Mucosa of descending colon (tissue), 3 donors: ENCODE data around the gene RARG. TPM values are rescaled to one million over a fixed set of nuclear protein-coding genes. Genes with fewer than 3 reads are reported as not detected.

Source experiments
- ATAC-seq: fragments of 200-7000 bp; cut with Tn5 transposase; one replicate; pipeline ENCODE4 v1.9.1; 2020; ENCODE audit warnings: mild to moderate bottlenecking, moderate library complexity
- DNase-seq, 3 donors: peaks; one replicate each; pipeline ENCODE4 v3.0.0-alpha.2; 2020
- H3K36me3 ChIP-seq: fragments of 200-600 bp; one replicate; pipeline ENCODE4 v1.8.0; 2021; ENCODE audit warnings: low read depth, mild to moderate bottlenecking
- H3K4me1 ChIP-seq: fragments of 200-600 bp; one replicate; pipeline ENCODE4 v1.8.0; 2021; ENCODE audit warnings: low read depth, mild to moderate bottlenecking
- H3K4me3 ChIP-seq: fragments of 200-600 bp; one replicate; pipeline ENCODE4 v1.8.0; 2021; ENCODE audit warnings: mild to moderate bottlenecking
- H3K9me3 ChIP-seq: fragments of 200-600 bp; one replicate; pipeline ENCODE4 v1.8.0; 2021; ENCODE audit warnings: mild to moderate bottlenecking
- CTCF ChIP-seq: fragments of 200-600 bp; IDR thresholded peaks from one replicate; pipeline ENCODE4 v1.8.0; 2022; ENCODE audit warnings: antibody characterized with exemption, mild to moderate bottlenecking
- intact Hi-C, 2 donors: fragments of 100-400 bp; cut with DNase I in 1 of 2; cut with micrococcal nuclease in 1 of 2; formaldehyde crosslinking; loops; one replicate each; pipeline versions ENCODE4 v1.11.0 to v1.11.1; 2022; cut with DNase I, micrococcal nuclease
- total RNA-seq, 3 donors: library from RNA; stranded (reverse); fragmentation: NEBNext Ultra II Directional in 2 of 3; extraction: Animal tissue kit (Norgen Biotek cat#: 25700) in 2 of 3; gene quantifications; one replicate each; pipeline versions ENCODE4 v1.2.1 to v1.2.4, GENCODE V29; 2021 to 2023
- donor health status: DM: no; HTN: no; CAD: no; lungs with moderate emphysema.
- donor health status: DM: no; HTN: no; CAD: no.
- donor health status: DM: no; HTN: yes; CAD: no.

The RARG gene
- total RNA-seq, 3 donors from 2014 or later = 10.7 to 35.3 (median 16.9) TPM

DNA sequence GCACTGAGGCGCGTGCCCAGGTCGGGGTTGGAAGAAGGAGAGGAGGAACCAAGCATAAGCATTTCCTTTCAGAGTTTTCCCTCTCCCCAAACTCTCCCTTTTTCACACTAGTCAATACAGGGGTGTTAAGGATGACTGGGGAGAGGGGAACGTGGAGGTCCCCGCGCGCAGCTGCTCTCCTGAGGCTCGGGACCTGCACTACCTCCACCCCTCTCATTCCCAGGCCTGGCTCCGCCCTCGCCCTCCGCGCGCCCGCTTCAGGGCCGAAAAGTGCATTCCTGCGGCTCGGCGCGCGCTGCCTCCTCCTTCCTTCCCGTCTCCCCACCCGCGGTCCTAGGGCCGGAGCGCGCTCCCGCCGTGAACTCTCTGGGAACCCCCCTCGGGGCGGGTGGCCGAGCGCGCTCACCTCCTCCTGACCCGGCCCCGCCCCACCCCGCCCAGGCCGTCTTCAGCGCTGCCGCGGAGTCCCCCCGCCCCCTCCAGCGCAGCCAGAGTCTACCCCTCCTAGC lies 11.3 kb downstream of the RARG start:
- intact Hi-C loops = no loop called here

GRCh38 chr12:53219956-53220693 lies 11.9 kb downstream of the RARG start:
- Histone ChIP-seq H3K9me3 (no peaks in the 10 kb centered on the region), H3K4me1 (peaks cover 65% of the 10 kb centered on the region), H3K36me3 (no peaks in the 10 kb centered on the region), H3K4me3 (peak overlapping the region; percentile 40)
- peak; percentile 43 for ATAC-seq
- no peak for TF ChIP-seq CTCF
- intact Hi-C loops = no loop called here
- DNase-seq = peak; percentile 81 to 91 (median 86)

More for the DNA sequence above, 11.3 kb downstream of the RARG start:
- peaks cover 66% of the 10 kb centered on the region for H3K4me1 ChIP-seq
- H3K9me3 ChIP-seq = no peaks in the 10 kb centered on the region
- ATAC-seq (peak; percentile 78), DNase-seq (peak; percentile 92 to 95 (median 94))
- H3K4me3 ChIP-seq = peak overlapping the region; percentile 7
- TF ChIP-seq CTCF = no peak
- H3K36me3 ChIP-seq = no peaks in the 10 kb centered on the region

DNA sequence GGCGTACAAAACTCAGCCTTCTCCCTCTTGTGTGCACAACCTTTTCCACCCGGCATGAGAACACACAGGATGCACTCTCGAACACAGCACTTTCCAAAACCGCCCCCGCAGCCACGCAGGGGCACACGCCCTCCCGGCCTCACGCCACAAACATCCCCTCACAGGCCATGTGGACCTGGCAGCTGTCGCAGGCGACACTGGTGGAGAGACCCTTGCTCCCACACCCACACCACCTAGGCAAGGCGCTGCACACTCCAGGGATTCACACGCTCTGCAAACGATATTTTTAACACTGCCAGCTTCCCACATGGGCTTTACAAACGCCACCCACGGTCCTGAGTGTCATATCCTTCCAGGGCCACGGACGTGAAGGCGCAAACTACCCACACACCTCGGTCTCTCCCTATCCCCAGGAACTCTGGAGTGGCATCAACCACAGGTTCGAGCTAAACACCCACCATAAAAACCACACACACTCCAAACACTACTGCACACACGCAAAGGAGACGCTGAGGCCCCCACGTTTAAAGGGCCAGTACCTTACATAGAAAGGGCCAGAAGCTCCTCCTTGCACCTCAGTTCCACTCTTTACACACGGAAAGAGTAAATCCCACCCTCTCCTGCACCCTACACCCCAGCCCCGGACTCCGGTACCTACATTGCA lies 12.6 kb downstream of the RARG start:
- peaks cover 58% of the 10 kb centered on the region for H3K4me1 ChIP-seq
- DNase-seq = peak; percentile 58 to 77 (median 70)
- no peak for TF ChIP-seq CTCF
- H3K4me3 ChIP-seq = peak overlapping the region; percentile 40
- H3K36me3 ChIP-seq = no peaks in the 10 kb centered on the region
- intact Hi-C loops = no loop called here
- H3K9me3 ChIP-seq = no peaks in the 10 kb centered on the region
- no peak for ATAC-seq

- peak in 2 of 3 donors; percentile 50 to 62 for DNase-seq
Observed at GRCh38 chr12:53218551-53219291, 13.3 kb downstream of the RARG start.

More at GRCh38 chr12:53218551-53219291, 13.3 kb downstream of the RARG start:
- no peak for TF ChIP-seq CTCF
- intact Hi-C loops = no loop called here
- Histone ChIP-seq H3K36me3 (no peaks in the 10 kb centered on the region), H3K9me3 (no peaks in the 10 kb centered on the region), H3K4me3 (no peak overlapping the region), H3K4me1 (peaks cover 51% of the 10 kb centered on the region)
- no peak for ATAC-seq
